ENCODE measurements around the gene KIF23.
A peak's percentile ranks its signal among the peaks of the same experiment; 100 is the strongest.
"Not testable (repeated sequence)": the region's sequence is repeated elsewhere in the genome, so short reads cannot be mapped to it uniquely, and the experiment has no call there.

Gene KIF23

DNA sequence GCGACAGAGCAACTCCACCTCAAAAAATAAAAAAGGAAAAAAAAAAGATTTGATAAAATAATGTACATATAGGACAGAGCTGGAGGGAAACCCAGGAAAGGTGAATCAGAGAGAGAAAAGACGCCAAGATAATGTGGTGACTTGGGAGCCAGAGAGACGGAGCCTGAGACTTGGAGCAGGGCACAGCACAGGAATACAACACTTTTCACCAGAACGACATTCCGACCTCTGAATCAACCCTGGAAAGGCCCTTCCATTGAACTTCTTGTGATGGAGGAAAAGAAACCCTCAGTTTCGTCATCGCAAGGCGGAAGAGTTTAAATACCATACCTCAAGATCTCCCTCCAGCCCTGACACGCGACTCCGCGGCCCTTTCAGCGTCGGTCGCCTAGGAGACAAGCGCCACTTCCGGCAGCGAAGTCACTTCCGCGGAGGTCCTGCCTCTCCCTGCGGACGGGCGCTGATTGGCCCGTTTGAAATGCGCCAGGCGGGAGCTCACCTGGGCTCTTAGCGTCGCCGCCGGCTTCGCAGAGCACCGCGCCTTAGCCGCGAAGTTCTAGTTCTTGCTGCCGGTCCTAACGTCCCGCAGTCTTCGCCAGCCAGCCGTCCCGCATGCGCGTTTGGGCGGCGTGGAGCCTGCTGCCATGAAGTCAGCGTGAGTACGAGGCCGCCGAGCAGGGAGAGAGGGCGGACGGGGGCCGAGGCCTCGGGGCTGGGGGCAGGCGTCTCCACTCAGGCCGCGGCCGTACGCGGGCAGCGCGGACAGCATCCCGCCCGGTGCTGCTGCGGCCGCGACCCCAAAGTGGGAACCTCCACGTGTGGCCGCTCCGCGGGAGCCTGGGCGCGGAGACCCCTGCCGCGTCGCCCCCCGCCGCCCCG lies at the start of gene KIF23:
TSS of gene KIF23 (plus strand) at position 528 of the 879 bp plus-strand sequence. CDS start at position 645, 117 bp downstream.
- FAIRE-seq (peak; percentile 66), DNase-seq (ENCODE audit: insufficient read length, low spot score) (peak; percentile 83)
- TF ChIP-seq POLR2A (IDR thresholded peaks at IDR 0.05; ENCODE audit: low read depth, low read length): peak; percentile 81

DNA sequence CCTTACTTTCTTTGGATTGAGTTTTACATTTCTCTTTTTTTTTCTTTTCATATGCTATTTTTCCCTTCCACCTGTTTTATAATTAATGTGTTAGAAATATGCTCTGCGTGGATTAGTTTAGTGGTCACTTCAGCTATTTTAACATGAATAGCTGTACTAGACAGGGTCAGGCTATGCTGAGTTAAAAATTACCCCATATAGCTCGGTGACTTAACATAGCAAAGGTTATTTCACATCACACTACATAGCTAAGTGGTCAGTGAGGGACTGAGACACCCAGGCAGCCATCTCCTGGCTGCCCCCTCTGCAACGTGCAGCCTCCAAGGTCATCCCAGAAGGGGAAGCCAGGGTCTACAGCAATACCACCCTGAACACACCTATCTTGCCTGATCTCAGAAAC lies 46.9 kb upstream of the KIF23 start:
- DNase-seq (ENCODE audit: insufficient read length, low spot score) (no peak), FAIRE-seq (no peak)
- TF ChIP-seq POLR2A (IDR thresholded peaks at IDR 0.05; ENCODE audit: low read depth, low read length): no peak

DNA sequence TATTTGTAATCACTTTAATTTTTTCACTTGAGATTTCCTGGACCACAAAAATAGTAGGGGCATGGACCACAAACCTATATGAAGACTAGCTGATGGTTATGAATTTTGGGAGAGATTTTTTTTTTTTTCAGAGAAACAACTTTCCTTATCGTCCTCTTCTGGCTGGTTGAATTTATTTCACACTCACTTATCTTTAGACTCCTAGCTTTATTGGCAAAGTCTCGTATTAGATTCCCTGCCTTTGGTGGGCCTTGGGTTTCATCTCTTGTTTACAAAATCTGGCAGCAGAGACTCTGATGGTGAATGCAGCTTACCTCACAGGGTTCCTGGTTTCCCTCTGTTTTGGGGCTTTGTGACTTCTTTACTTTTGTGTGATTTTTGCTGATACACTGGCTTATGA lies 44.5 kb upstream of the KIF23 start:
- no peak for TF ChIP-seq POLR2A (IDR thresholded peaks at IDR 0.05; ENCODE audit: low read depth, low read length)
- FAIRE-seq (no peak), DNase-seq (ENCODE audit: insufficient read length, low spot score) (no peak)

DNA sequence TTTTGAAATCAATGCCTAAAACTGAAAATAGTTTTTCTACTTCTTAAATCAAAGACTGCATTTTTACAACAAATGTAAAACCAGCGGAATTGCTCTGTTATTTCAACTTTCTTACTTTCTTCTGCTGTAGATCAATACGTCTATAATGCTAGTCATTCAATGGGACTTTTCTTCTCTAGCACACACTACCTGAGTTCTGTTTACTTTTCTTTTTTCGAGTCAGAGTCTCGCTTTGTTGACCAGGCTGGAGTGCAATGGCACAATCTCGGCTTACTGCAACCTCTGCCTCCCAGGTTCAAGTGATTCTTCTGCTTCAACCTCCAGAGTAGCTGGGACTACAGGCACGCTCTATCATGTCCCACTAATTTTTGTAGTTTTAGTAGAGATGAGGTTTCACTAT lies 40.7 kb upstream of the KIF23 start:
- no peak for TF ChIP-seq POLR2A (IDR thresholded peaks at IDR 0.05; ENCODE audit: low read depth, low read length)
- no peak for FAIRE-seq
- no peak for DNase-seq (ENCODE audit: insufficient read length, low spot score)

DNA sequence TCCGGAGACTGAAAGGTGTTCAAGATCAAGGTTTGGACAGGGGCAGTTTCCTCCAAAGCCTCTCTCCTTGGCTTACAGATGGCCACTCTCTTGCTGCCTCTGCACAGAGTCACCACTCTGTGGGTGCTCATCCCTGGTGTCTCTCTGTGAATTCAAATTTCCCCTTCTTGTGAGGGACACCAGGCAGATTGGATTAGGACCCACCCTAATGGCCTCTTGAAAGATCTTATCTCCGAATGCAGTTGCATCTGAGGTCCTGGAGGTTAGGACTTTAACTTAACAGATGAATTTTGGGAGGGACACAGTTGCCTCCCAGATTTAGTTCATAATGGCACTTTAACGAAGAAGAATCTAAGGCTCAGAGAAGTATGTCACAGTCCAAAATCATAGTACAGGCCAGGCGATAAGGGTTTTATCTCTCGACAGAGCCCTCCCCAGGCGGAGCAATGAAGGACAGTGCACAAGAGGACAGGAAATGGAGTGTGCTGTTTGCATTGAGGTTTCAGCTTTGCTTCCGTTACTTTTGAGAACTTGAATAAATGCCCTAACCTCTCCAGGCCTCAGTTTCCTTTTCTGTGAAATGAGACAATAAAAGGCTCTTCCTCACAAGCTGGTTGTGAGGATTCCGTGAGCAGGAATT lies 38.9 kb upstream of the KIF23 start:
- DNase-seq (ENCODE audit: insufficient read length, low spot score): no peak
- FAIRE-seq: no peak
- no peak for TF ChIP-seq POLR2A (IDR thresholded peaks at IDR 0.05; ENCODE audit: low read depth, low read length)

DNA sequence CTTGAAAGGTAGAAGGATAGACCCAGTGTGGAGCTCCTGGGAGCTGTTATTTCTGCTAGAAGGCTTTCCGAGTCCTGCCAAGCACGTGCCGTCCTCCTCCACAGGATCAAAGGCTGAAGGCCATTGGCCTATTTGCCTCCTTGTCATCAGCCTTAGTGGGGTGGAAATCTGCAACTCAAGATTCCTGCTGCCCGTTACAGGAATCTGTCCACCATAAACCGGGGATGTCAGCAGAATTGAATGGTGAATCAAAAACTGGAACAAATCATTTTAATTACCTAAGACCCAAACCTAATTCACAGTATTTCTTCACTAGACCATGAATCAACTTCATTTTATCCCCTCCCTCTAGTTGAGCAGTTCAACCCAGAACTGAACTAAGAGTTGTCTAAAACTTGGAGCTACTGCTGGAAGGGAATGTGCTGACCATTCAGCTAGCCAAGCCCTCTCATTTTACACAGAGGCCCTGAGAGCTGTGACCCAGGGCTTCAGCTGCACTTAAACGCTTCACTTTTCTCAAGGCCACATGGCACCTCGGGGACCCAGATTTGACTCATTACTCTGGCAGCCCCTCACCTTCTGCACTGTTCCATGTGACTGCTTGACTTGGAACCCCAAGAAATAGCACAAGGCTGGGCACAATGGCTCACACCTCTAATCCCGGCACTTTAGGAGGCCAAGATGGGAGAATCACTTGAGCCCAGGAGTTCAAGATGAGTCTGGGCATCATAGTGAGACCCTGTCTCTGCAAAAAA lies 36.8 kb upstream of the KIF23 start:
- no peak for FAIRE-seq
- TF ChIP-seq POLR2A (IDR thresholded peaks at IDR 0.05; ENCODE audit: low read depth, low read length): no peak
- no peak for DNase-seq (ENCODE audit: insufficient read length, low spot score)

DNA sequence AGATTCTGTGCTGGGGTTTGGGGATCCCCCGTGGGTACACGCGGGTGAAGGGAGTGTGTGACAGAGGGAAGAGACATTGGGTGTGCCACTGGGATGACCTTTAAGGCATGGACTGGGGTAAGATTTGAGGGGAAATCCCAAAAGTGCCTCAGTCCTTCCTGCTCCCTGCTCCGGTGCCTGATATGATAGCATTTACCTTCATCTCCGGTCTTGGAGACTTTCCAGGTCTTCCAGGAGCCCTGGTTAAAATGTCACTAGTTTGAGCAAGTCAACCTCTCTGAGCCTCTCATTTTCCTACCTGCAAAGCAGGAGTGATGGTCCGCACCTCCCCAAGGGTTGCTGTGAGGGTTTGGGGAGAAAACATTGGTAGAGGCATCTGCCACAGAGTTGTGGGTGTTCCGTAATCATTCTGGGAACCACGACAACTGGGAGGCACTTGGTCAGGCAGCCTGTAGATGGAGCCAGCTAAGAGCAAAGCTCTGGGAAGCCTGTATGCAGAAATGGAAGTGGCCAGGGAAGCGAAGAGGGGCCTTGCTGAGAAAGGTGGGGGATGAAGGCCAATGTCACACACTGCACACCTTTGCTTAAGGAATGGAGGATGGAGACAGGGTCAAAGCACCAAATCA lies 33.9 kb upstream of the KIF23 start:
- DNase-seq (ENCODE audit: insufficient read length, low spot score) (no peak), FAIRE-seq (no peak)
- TF ChIP-seq POLR2A (IDR thresholded peaks at IDR 0.05; ENCODE audit: low read depth, low read length): no peak

DNA sequence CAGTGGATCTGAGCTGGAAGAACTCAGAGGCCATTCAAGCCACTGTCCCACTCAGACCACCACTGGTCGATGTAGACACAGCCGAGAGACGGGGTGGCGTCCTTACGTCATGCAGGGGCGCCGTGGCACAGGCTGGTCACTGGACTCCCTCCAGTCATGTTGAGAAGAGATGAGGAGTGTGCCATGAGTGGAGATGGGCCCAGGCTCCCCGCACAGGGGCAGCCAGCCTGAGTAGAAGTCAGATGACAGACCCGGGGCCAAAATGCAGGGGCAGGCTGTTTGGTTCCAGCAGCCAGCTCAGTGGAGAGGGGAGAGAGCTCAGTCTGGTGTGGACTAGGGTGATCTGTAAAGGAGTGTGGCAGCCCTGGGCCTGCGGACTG lies 33.4 kb upstream of the KIF23 start:
- FAIRE-seq (no peak), DNase-seq (ENCODE audit: insufficient read length, low spot score) (no peak)
- no peak for TF ChIP-seq POLR2A (IDR thresholded peaks at IDR 0.05; ENCODE audit: low read depth, low read length)

DNA sequence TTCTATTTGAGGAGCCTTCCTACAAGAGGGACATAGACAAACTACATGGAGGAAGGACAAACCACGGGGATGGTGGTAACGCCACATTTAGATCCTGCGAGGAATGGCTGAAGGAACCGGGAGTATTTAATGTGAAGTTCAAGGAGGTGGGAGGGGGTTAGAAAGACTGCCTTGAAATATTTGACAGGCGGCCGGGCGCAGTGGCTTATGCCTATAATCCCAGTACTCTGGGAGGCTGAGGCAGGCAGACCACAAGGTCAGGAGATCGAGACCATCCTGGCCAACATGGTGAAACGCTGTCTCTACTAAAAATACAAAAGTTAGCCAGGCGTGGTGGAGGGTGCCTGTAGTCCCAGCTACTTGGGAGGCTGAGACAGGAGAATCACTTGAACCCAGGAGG lies 32.0 kb upstream of the KIF23 start:
- not testable (repeated sequence) for DNase-seq (ENCODE audit: insufficient read length, low spot score); FAIRE-seq

DNA sequence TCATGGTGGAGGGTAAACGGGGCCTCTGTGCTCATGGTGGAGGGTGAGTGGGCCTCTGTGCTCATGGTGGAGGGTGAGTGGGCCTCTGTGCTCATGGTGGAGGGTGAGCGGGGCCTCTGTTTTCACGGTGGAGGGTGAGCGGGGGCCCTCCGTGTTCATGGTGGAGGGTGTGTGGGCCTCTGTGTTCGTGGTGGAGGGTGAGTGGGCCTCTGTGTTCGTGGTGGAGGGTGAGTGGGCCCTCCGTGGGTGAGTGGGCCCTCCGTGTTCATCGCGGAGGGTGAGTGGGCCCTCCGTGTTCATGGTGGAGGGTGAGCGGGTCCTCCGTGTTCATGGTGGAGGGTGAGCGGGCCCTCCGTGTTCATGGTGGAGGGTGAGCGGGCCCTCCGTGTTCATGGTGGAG lies 30.1 kb upstream of the KIF23 start:
- FAIRE-seq; DNase-seq (ENCODE audit: insufficient read length, low spot score): not testable (repeated sequence)

DNA sequence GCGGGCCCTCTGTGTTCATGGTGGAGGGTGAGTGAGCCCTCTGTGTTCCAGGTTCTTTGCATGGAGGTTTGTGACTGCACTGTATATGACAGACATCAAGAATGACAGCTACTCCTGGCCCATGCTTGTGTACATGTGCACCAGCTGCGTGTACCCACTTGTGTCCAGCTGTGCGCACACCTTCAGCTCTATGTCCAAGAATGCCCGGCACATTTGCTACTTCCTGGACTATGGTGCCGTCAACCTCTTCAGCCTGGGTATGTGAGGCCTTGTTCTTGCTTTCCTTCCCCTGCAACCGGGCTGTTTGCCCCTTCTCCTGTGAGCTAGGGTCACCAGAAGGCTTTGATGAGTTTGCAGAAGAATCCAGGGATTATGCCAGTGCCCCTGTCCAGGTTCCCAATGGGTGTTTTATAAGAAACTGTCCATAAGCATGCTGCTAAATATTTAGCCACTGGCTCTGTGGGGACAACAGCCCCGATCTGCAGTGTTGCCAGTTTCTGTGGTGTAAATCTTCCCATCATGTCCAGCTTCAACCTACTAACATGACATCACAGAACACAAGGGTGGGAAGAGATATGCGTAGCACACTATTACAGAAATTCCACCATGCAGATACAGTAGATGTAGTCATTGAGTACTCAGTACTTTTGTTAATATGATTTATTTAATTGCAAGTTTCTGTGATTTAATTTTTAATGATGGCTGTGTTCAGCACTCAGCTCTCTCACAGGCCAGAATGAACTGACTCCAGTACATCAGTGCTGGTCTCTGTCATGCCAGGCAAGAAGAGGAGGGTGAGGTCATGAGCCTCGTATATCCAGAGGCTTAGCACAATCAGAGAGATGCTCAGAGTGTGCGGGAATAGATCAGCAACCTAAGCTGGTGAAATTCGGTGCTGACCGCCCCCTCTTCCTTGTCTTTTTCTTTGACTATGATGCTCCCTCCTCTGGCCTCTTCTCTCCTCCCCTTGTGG lies 29.2 kb upstream of the KIF23 start:
- DNase-seq (ENCODE audit: insufficient read length, low spot score) (no peak), FAIRE-seq (no peak)
- no peak for TF ChIP-seq POLR2A (IDR thresholded peaks at IDR 0.05; ENCODE audit: low read depth, low read length)

DNA sequence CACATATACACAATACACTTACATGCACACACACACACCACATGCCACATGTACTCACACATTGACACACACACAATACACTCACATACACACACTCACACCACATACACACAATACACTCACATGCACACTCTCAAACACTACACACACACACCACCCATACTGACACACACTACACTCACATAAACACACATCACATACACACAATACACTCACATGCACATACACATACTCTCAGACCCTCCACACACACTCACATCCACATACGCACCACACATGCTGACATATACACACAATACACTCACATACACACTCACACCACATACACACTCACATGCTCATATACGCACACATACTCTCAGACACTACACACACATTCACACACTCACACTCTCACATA lies 28.3 kb upstream of the KIF23 start:
- TF ChIP-seq POLR2A (IDR thresholded peaks at IDR 0.05; ENCODE audit: low read depth, low read length): no peak
- no peak for DNase-seq (ENCODE audit: insufficient read length, low spot score)
- FAIRE-seq: no peak

DNA sequence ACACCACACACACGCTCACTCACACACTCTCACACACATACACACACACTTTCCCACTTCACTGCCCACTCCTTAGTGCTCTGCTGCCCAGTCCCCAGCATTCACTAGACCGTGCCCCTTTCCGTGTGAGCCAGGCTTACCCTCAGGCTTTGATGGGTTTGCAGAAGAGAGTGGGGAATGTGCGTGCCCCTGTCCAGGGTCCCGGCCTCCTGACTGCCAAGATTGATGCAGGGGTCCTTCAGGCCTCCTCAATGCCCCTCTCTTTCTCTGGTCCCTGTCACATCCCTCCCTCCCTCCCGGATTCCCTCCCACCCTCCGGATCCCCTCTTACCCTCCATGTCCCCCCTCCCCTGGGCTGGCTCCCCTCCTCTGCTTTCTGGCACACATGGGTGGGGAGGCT lies 27.9 kb upstream of the KIF23 start:
- no peak for TF ChIP-seq POLR2A (IDR thresholded peaks at IDR 0.05; ENCODE audit: low read depth, low read length)
- FAIRE-seq (no peak), DNase-seq (ENCODE audit: insufficient read length, low spot score) (no peak)
